ENCODE measurements around the gene CHMP2A.
"Not testable (repeated sequence)": the region's sequence is repeated elsewhere in the genome, so short reads cannot be mapped to it uniquely, and the experiment has no call there.

The CHMP2A gene

GRCh38 chr19:58553799-58554493, 959 bp downstream of the CHMP2A start:
- DNase-seq, result no peak

- DNase-seq, result no peak
Measured at GRCh38 chr19:58552655-58553054, 2.2 kb downstream of the CHMP2A start.

- DNase-seq, result no peak
Measured at GRCh38 chr19:58551577-58552471, 3.1 kb downstream of the CHMP2A start.

- no peak for DNase-seq
Measured at GRCh38 chr19:58551123-58551497, 3.8 kb downstream of the CHMP2A start.

GRCh38 chr19:58550362-58551122, 4.4 kb downstream of the CHMP2A start:
- DNase-seq, result no peak

GRCh38 chr19:58549664-58550361, 5.1 kb downstream of the CHMP2A start:
- DNase-seq, result no peak

- no peak for DNase-seq
Measured at GRCh38 chr19:58548859-58549663, 5.8 kb downstream of the CHMP2A start.

- DNase-seq, result no peak
Measured at GRCh38 chr19:58547323-58548312, 7.3 kb downstream of the CHMP2A start.

GRCh38 chr19:58546019-58546530, 8.8 kb downstream of the CHMP2A start:
- no peak for DNase-seq

GRCh38 chr19:58545286-58546018, 9.5 kb downstream of the CHMP2A start:
- DNase-seq, result no peak

GRCh38 chr19:58544591-58545285, 10.2 kb downstream of the CHMP2A start:
- no peak for DNase-seq

GRCh38 chr19:58543826-58544590, 10.9 kb downstream of the CHMP2A start, which contains the start of gene TRIM28:
Gene TRIM28 (plus strand): TSS chr19:58544064. CDS start chr19:58544758, 694 bp downstream.
- DNase-seq, result no peak

GRCh38 chr19:58542641-58543372, 12.1 kb downstream of the CHMP2A start:
- DNase-seq, result not testable (repeated sequence)

- DNase-seq, result not testable (repeated sequence)
Measured at GRCh38 chr19:58539169-58539559, 15.7 kb downstream of the CHMP2A start.

- no peak for DNase-seq
Measured at GRCh38 chr19:58538257-58539168, 16.4 kb downstream of the CHMP2A start.
